H9 (cell line): ENCODE data around the gene BBS1. TPM values are rescaled to one million over a fixed set of nuclear protein-coding genes. Genes with fewer than 3 reads are reported as not detected.

Experiments
- DNase-seq: peaks from one replicate; pipeline ENCODE4 v3.0.0-alpha.2; 2017
- H2AFZ ChIP-seq: one replicate; pipeline ENCODE4 v1.6.1; 2013; ENCODE audit warnings: mild to moderate bottlenecking, low read length, control low read depth, moderate library complexity
- H2AK5ac ChIP-seq: 2 replicates; pipeline ENCODE4 v1.6.1; 2013; ENCODE audit warnings: low read length, control low read depth, mixed read lengths; ENCODE audit not compliant: insufficient read length
- H2BK120ac ChIP-seq: one replicate; pipeline ENCODE4 v1.6.1; 2013; ENCODE audit warnings: low read depth, mild to moderate bottlenecking, low read length, control low read depth, inconsistent platforms; ENCODE audit not compliant: poor library complexity, severe bottlenecking
- H2BK12ac ChIP-seq: 2 replicates; pipeline ENCODE4 v1.6.1; 2013; ENCODE audit warnings: low read length, control low read depth, mixed read lengths, low read depth; ENCODE audit not compliant: insufficient read length
- H2BK15ac ChIP-seq: 2 replicates; pipeline ENCODE4 v1.6.1; 2013; ENCODE audit warnings: low read depth, low read length, control low read depth
- H2BK20ac ChIP-seq: one replicate; pipeline ENCODE4 v1.6.1; 2013; ENCODE audit warnings: low read depth, mild to moderate bottlenecking, low read length, control low read depth, inconsistent platforms; ENCODE audit not compliant: poor library complexity, severe bottlenecking
- H2BK5ac ChIP-seq: 2 replicates; pipeline ENCODE4 v1.6.1; 2013; ENCODE audit warnings: low read length, control low read depth, mixed read lengths; ENCODE audit not compliant: insufficient read length
- H3K14ac ChIP-seq: 2 replicates; pipeline ENCODE4 v1.6.1; 2013; ENCODE audit warnings: low read length, control low read depth; ENCODE audit not compliant: insufficient read depth
- H3K18ac ChIP-seq: 2 replicates; pipeline ENCODE4 v1.6.1; 2013; ENCODE audit warnings: low read depth, mild to moderate bottlenecking, mixed read lengths, low read length, control low read depth; ENCODE audit not compliant: insufficient read length
- H3K23ac ChIP-seq: 2 replicates; pipeline ENCODE4 v1.6.1; 2013; ENCODE audit warnings: low read length, control low read depth, mixed read lengths, low read depth; ENCODE audit not compliant: insufficient read length
- H3K23me2 ChIP-seq: 2 replicates; pipeline ENCODE4 v1.6.1; 2013; ENCODE audit warnings: low read depth, mild to moderate bottlenecking, mixed read lengths, low read length, control low read depth; ENCODE audit not compliant: insufficient read length, poor library complexity, severe bottlenecking
- H3K27ac ChIP-seq: 2 replicates; pipeline ENCODE4 v1.5.1; 2013; ENCODE audit warnings: low read length, control low read depth, mixed read lengths, low read depth; ENCODE audit not compliant: insufficient read length
- H3K27me3 ChIP-seq: 2 replicates; pipeline ENCODE4 v1.6.1; 2013; ENCODE audit warnings: low read length, control low read depth, inconsistent platforms; ENCODE audit not compliant: insufficient read depth
- H3K4ac ChIP-seq: 2 replicates; pipeline ENCODE4 v1.6.1; 2013; ENCODE audit warnings: low read depth, mild to moderate bottlenecking, control low read depth, inconsistent platforms, low read length, moderate library complexity
- H3K4me1 ChIP-seq: 2 replicates; pipeline ENCODE4 v1.6.1; 2013; ENCODE audit warnings: low read length, control low read depth, inconsistent platforms; ENCODE audit not compliant: insufficient read depth
- H3K4me2 ChIP-seq: 2 replicates; pipeline ENCODE4 v1.6.1; 2013; ENCODE audit warnings: low read length, control low read depth, mixed read lengths; ENCODE audit not compliant: insufficient read length, insufficient read depth
- H3K56ac ChIP-seq: 2 replicates; pipeline ENCODE4 v1.6.1; 2013; ENCODE audit warnings: low read depth, mild to moderate bottlenecking, mixed read lengths, low read length, control low read depth; ENCODE audit not compliant: insufficient read length
- H3K79me1 ChIP-seq: 2 replicates; pipeline ENCODE4 v1.6.1; 2013; ENCODE audit warnings: low read depth, mild to moderate bottlenecking, moderate library complexity, low read length, control low read depth, inconsistent platforms; ENCODE audit not compliant: insufficient read depth, poor library complexity, severe bottlenecking
- H3K79me2 ChIP-seq: 2 replicates; pipeline ENCODE4 v1.6.1; 2013; ENCODE audit warnings: low read length, control low read depth, inconsistent platforms; ENCODE audit not compliant: insufficient read depth
- H3K9ac ChIP-seq: 2 replicates; pipeline ENCODE4 v1.6.1; 2013; ENCODE audit warnings: low read length, control low read depth, mixed read lengths; ENCODE audit not compliant: insufficient read length; ENCODE audit errors: extremely low read depth
- H3K9me3 ChIP-seq: one replicate; pipeline ENCODE4 v1.6.1; 2013; ENCODE audit warnings: low read depth, low read length, inconsistent platforms; ENCODE audit not compliant: control insufficient read depth
- H3T11ph ChIP-seq: one replicate; pipeline ENCODE4 v1.6.1; 2013; ENCODE audit warnings: mild to moderate bottlenecking, low read length, control low read depth, inconsistent platforms
- H4K20me1 ChIP-seq: one replicate; pipeline ENCODE4 v1.6.1; 2013; ENCODE audit not compliant: control insufficient read depth, insufficient read length, insufficient read depth
- H4K5ac ChIP-seq: 2 replicates; pipeline ENCODE4 v1.6.1; 2013; ENCODE audit warnings: low read depth, mild to moderate bottlenecking, mixed read lengths, low read length, control low read depth; ENCODE audit not compliant: insufficient read length
- H4K8ac ChIP-seq: replicated peaks from 2 replicates; pipeline ENCODE4 v1.6.1; 2013; ENCODE audit warnings: low read length, control low read depth, mixed read lengths, low read depth; ENCODE audit not compliant: insufficient read length
- H4K91ac ChIP-seq: 2 replicates; pipeline ENCODE4 v1.6.1; 2013; ENCODE audit warnings: low read depth, mild to moderate bottlenecking, moderate library complexity, mixed read lengths, low read length, control low read depth; ENCODE audit not compliant: insufficient read length
- H3K27ac Mint-ChIP-seq, 3 experiments: 2 replicates in 2 of 3; 3 replicates in 1 of 3; pipeline ENCODE4 v1.8.0; 2020 to 2021; ENCODE audit warnings: mixed read lengths in 3 of 3, mild to moderate bottlenecking in 1 of 3, moderate library complexity in 1 of 3
- H3K27me3 Mint-ChIP-seq: 2 replicates; pipeline ENCODE4 v1.8.0; 2021; ENCODE audit warnings: low read depth, mild to moderate bottlenecking, moderate library complexity, mixed read lengths
- H3K36me3 Mint-ChIP-seq, 3 experiments: 2 replicates in 2 of 3; 3 replicates in 1 of 3; pipeline ENCODE4 v1.8.0; 2020 to 2021; ENCODE audit warnings: low read depth in 3 of 3, mixed read lengths in 3 of 3; ENCODE audit not compliant: insufficient read depth in 1 of 3
- H3K4me1 Mint-ChIP-seq, 2 experiments: 2 replicates each; pipeline ENCODE4 v1.8.0; 2020; ENCODE audit warnings: mixed read lengths in 2 of 2
- H3K4me3 Mint-ChIP-seq, 2 experiments: 2 replicates in 1 of 2; 3 replicates in 1 of 2; pipeline ENCODE4 v1.8.0; 2020 to 2021; ENCODE audit warnings: mild to moderate bottlenecking in 2 of 2, mixed read lengths in 2 of 2, moderate library complexity in 1 of 2
- H3K9me3 Mint-ChIP-seq, 2 experiments: 2 replicates in 1 of 2; 3 replicates in 1 of 2; pipeline ENCODE4 v1.8.0; 2020; ENCODE audit warnings: mild to moderate bottlenecking in 2 of 2, mixed read lengths in 2 of 2, moderate library complexity in 1 of 2
- CTCF ChIP-seq: fragments of 200-600 bp; sonication (generic); conservative IDR thresholded peaks from 3 replicates; pipeline ENCODE4 v1.8.0; 2021; ENCODE audit warnings: antibody characterized with exemption, mild to moderate bottlenecking
- WGBS: extraction: QIAGEN DNeasy Blood & Tissue Kit; methylation state at CpG from one replicate; pipeline ENCODE4 v1.1.7; 2013; ENCODE audit warnings: missing lambda C conversion rate, low lambda C conversion rate, mixed read lengths; ENCODE audit not compliant: insufficient read length; ENCODE audit errors: extremely low coverage; 5-methylcytosine and 5-hydroxymethylcytosine counted together
- total RNA-seq: library from RNA; stranded (reverse); gene quantifications from 2 replicates; pipeline ENCODE4 v1.2.1, GENCODE V29; 2021

Gene BBS1
- total RNA-seq, 1 experiment from 2014 or later, result 27.2 TPM

DNA sequence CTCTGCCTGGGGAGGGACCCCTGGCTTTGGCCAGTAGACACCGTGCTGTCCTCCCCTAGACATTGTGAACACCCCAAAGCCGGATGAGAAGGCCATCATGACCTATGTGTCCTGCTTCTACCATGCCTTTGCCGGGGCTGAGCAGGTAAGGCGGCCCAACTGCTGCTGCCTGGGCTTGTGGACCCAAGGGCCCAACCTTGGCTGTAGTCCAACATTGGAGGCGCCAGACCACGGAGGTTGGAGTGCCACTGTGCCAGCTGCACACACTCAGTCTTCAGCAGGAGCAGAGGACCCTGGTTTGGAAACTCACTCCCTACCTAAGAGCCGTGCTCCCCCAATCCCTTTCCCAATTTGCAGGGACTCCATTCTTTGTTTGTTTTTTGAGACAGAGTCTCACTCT, 45.7 kb downstream of the BBS1 start:
- Histone ChIP-seq H3K79me2 (no peaks in the 10 kb centered on the region), H2BK20ac (no peak overlapping the region), H3K27ac (no peak overlapping the region), H3T11ph (no peak overlapping the region), H2AFZ (no peak overlapping the region), H2AK5ac (no peak overlapping the region), H3K18ac (no peak overlapping the region), H3K14ac (no peak overlapping the region), H4K20me1 (no peaks in the 10 kb centered on the region), H4K8ac (no peak overlapping the region), H4K5ac (no peak overlapping the region), H2BK5ac (no peak overlapping the region), H3K56ac (no peak overlapping the region), H3K23ac (no peak overlapping the region), H3K9me3 (no peaks in the 10 kb centered on the region), H2BK12ac (no peak overlapping the region), H3K27me3 (no peaks in the 10 kb centered on the region), H3K4ac (no peak overlapping the region), H2BK120ac (no peak overlapping the region), H3K4me2 (no peak overlapping the region), H3K79me1 (no peaks in the 10 kb centered on the region), H4K91ac (no peak overlapping the region), H3K23me2 (peaks cover 2% of the 10 kb centered on the region), H3K9ac (no peak overlapping the region), H3K4me1 (no peaks in the 10 kb centered on the region), H2BK15ac (no peak overlapping the region)
- Mint-ChIP-seq H3K4me3 (no peak overlapping the region), H3K27ac (no peak overlapping the region), H3K36me3 (peaks cover 17 to 72% (median 65%) of the 10 kb centered on the region in 3 experiments; a peak in 6 of 7 replicates), H3K27me3 (no peaks in the 10 kb centered on the region), H3K9me3 (no peaks in the 10 kb centered on the region; a peak in 1 of 5 replicates), H3K4me1 (peaks cover 0 to 6% of the 10 kb centered on the region in 2 experiments; a peak in 1 of 4 replicates)
- TF ChIP-seq CTCF, result no peak
- DNase-seq, result no peak
- WGBS, result no CpG with 5 or more reads among the region's 7 CpGs
